ENCODE results near the gene C2orf92.
"Not testable (repeated sequence)": the region's sequence is repeated elsewhere in the genome, so short reads cannot be mapped to it uniquely, and the experiment has no call there.

Gene C2orf92

DNA sequence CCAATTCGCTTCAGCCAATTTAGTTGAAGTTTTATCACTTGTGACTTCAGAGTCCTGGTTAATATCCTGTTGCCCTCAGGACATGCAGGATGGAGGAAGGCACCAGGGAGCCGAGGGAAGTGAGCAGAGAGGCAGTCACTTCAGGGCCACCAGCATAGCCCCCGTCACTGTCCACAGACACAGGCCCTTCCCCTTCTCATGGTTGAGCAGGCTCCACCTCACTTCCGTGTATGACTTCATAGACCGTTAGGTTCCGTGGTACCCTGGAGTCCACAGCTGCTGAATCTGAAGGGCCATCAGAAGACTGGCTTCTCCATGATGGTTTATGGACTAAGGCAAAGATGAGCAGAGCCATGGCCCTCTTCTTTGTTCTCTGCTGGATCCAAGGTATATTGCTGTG lies at the start of gene C2orf92:
C2orf92 (plus strand) TSS at position 266 of the 400 bp plus-strand sequence; CDS start at position 342, 76 bp downstream.
- TF ChIP-seq CTCF (IDR thresholded peaks at IDR 0.05; ENCODE audit: borderline replicate concordance, control extremely low read depth, extremely low read depth, insufficient read depth, missing control alignments) = no peak
- in situ Hi-C loops (cut with MboI; ENCODE audit: low sequenced_read_pairs, unreplicated experiment) = no loop called here
- no peak for DNase-seq (ENCODE audit: low spot score)

DNA sequence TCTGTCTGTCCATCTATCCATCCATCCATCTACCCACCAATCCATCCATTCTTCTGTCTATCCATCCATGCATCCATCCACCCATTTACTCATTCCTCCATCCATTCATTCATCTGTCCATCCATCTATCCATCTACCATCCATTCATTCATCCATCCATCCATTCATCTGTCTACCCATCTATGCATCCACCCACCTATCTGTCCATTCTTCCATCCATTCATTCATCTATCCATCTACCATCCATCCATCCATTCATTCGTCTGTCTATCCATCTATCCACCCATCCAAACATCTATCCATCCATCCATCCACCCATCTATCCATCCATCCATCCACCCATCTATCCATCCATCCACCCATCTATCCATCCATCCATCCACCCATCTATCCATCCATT lies 49.0 kb upstream of the C2orf92 start:
- DNase-seq (ENCODE audit: low spot score); in situ Hi-C loops (cut with MboI; ENCODE audit: low sequenced_read_pairs, unreplicated experiment): not testable (repeated sequence)

GRCh38 chr2:97622976-97623375 lies 46.5 kb upstream of the C2orf92 start:
- DNase-seq (ENCODE audit: low spot score); in situ Hi-C loops (cut with MboI; ENCODE audit: low sequenced_read_pairs, unreplicated experiment): not testable (repeated sequence)

- in situ Hi-C loops (cut with MboI; ENCODE audit: low sequenced_read_pairs, unreplicated experiment); DNase-seq (ENCODE audit: low spot score): not testable (repeated sequence)
These were observed 44.0 kb upstream of the C2orf92 start for GRCh38 chr2:97625354-97626048.

- DNase-seq (ENCODE audit: low spot score); in situ Hi-C loops (cut with MboI; ENCODE audit: low sequenced_read_pairs, unreplicated experiment): not testable (repeated sequence)
These were observed 43.5 kb upstream of the C2orf92 start for GRCh38 chr2:97626049-97626430.

GRCh38 chr2:97644023-97644717 lies 25.3 kb upstream of the C2orf92 start:
- no peak for DNase-seq (ENCODE audit: low spot score)
- in situ Hi-C loops (cut with MboI; ENCODE audit: low sequenced_read_pairs, unreplicated experiment) = no loop called here
- TF ChIP-seq CTCF (IDR thresholded peaks at IDR 0.05; ENCODE audit: borderline replicate concordance, control extremely low read depth, extremely low read depth, insufficient read depth, missing control alignments) = no peak

DNA sequence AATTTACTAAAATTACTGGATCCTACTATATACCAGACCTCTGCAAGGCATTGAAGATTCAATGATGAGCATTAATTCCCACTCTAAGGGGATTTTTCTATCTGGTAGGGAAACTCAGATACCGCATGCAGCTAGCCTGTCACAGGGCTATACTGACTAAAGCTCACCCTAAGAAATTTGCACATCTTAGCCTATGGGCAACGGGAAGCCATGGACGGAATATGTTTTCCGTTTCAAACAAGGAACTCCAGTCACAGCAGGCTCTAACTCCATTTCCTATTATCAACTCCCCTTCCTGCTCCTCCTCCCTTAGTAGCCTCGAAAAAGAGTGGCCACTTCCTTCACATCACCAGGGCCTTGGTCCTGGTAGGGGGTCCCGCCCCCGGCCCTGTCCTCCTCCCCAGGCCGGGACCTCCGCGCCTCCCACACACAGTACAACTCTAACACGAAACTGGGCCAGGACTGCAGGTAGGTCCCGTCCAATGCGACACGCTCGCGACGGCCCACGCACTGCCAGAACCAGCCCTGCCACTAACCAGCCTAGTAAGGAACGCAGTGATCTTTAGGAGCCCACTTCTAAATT lies 24.3 kb upstream of the C2orf92 start:
- in situ Hi-C loops (cut with MboI; ENCODE audit: low sequenced_read_pairs, unreplicated experiment) = no loop called here
- no peak for TF ChIP-seq CTCF (IDR thresholded peaks at IDR 0.05; ENCODE audit: borderline replicate concordance, control extremely low read depth, extremely low read depth, insufficient read depth, missing control alignments)
- peak; percentile 34 for DNase-seq (ENCODE audit: low spot score)

DNA sequence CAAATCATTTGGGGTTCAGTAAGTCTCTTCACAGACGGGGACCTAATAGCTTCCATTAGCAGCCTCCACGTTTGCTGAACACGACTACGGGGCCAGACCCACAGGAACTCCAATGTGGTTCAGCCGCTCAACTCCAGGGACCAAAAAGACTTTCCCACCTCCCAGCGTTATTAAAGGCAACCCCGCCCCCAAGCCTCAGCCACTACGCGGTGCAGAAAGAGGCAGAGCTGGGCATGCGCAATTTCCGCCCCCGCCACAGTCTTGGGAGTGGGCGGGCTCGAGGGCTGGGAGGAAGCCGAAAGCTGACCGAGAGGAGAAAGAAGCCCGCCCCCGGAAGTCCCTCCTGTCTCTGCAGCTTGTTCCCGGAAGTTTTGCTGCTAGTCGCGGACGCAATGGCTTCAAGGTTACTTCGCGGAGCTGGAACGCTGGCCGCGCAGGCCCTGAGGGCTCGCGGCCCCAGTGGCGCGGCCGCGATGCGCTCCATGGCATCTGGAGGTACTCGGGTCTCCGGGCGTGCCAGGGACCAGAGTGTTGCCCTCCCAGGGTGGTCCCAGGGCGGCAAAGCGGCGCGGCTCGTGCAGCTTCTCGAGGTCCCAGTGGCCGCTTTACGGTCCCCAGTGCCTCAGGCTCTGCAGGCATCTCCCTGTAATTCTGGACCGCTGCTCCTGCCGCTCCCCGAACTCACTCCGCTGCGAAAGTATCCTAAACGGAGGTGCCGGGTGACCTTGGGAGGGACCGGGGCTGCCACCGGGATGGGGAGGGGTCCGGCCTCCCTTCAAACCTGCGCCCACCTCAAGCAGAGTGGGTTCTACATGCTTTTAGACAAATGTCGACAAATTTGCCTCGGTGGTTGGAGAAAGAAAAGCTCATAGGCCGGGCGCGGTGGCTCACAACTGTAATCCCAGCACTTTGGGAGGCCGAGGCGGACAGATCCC lies 23.6 kb upstream of the C2orf92 start, which contains the start of gene COX5B:
COX5B (plus strand) TSS at position 368 of the 935 bp plus-strand sequence; CDS start at position 393, 25 bp downstream.
- in situ Hi-C loops (cut with MboI; ENCODE audit: low sequenced_read_pairs, unreplicated experiment) = no loop called here
- DNase-seq (ENCODE audit: low spot score) = peak; percentile 99
- TF ChIP-seq CTCF (IDR thresholded peaks at IDR 0.05; ENCODE audit: borderline replicate concordance, control extremely low read depth, extremely low read depth, insufficient read depth, missing control alignments) = no peak
